GM12878 (cell line): Measurements from ENCODE around the gene ANO4. TPM values are rescaled to one million over a fixed set of nuclear protein-coding genes. Genes with fewer than 3 reads are reported as not detected.

Experiments used
- ATAC-seq: fragments of 200-7000 bp; cut with Tn5 transposase; 3 replicates; pipeline ENCODE4 v1.9.1; 2020; ENCODE audit warnings: mild to moderate bottlenecking, moderate library complexity
- BruUV-seq: library from RNA; stranded (reverse); fragments of 400-500 nt; replicated peaks from 2 replicates; lab custom pipeline; 2021; lab: Mats Ljungman, UMichigan
- CTCF ChIA-PET: fragments of 300-600 bp; sonication (Branson Sonifier 250); formaldehyde crosslinking; extraction: SDS; loops from one replicate; lab custom pipeline; 2021; ENCODE audit warnings: inconsistent platforms; lab: Yijun Ruan, JAX
- POLR2A ChIA-PET: fragments of 350-600 bp; formaldehyde crosslinking; extraction: SDS; loops from one replicate; lab custom pipeline; 2021; ENCODE audit warnings: inconsistent platforms; lab: Charles Lee
- RAD21 ChIA-PET: fragments of 300-600 bp; sonication (Branson Sonifier 250); formaldehyde crosslinking; loops from one replicate; lab custom pipeline; 2023; ENCODE audit warnings: antibody characterized with exemption; ENCODE audit not compliant: unreplicated experiment; lab: Charles Lee
- SMC1A ChIA-PET: fragments of 300-600 bp; sonication (Branson Sonifier 250); formaldehyde crosslinking; loops from one replicate; lab custom pipeline; 2023; ENCODE audit not compliant: unreplicated experiment, uncharacterized antibody; lab: Charles Lee
- DNase-seq: peaks from one replicate; pipeline ENCODE4 v3.0.0-alpha.2; 2011; ENCODE audit warnings: low read depth, low spot score
- FAIRE-seq: peaks from 3 replicates; lab custom pipeline; 2011; peaks lifted over from hg19 to GRCh38; lab: Jason Lieb, UNC
- H2AFZ ChIP-seq: 2 replicates; pipeline ENCODE4 v1.6.0; 2011; ENCODE audit warnings: low read depth, low read length, control low read depth; ENCODE audit not compliant: control insufficient read depth
- H3K27ac ChIP-seq: 2 replicates; pipeline ENCODE4 v1.5.1; 2011; ENCODE audit warnings: control low read depth; ENCODE audit not compliant: control insufficient read depth, insufficient read depth
- H3K27me3 ChIP-seq, 2 experiments: replicated peaks in 1 of 2; 2 replicates each; pipeline versions ENCODE4 v1.6.0 to v1.6.1; 2011; ENCODE audit warnings: low read length in 1 of 2; ENCODE audit not compliant: control insufficient read depth in 2 of 2, insufficient read depth in 2 of 2
- H3K36me3 ChIP-seq, 2 experiments: 2 replicates each; pipeline ENCODE4 v1.5.1; 2011; ENCODE audit warnings: low read length in 1 of 2; ENCODE audit not compliant: control insufficient read depth in 2 of 2, insufficient read depth in 2 of 2
- H3K4me1 ChIP-seq: 2 replicates; pipeline ENCODE4 v1.6.1; 2011; ENCODE audit warnings: mild to moderate bottlenecking, low read length, moderate library complexity, mixed read lengths; ENCODE audit not compliant: control insufficient read depth, insufficient read depth
- H3K4me2 ChIP-seq: 2 replicates; pipeline ENCODE4 v1.6.0; 2011; ENCODE audit warnings: control low read depth; ENCODE audit not compliant: control insufficient read depth, insufficient read depth
- H3K4me3 ChIP-seq: fragments of 200-600 bp; sonication (generic); 2 replicates; pipeline ENCODE4 v1.5.1; 2016
- H3K79me2 ChIP-seq: 2 replicates; pipeline ENCODE4 v1.6.0; 2011; ENCODE audit warnings: low read length; ENCODE audit not compliant: control insufficient read depth, insufficient read depth
- H3K9ac ChIP-seq: 2 replicates; pipeline ENCODE4 v1.8.0; 2011; ENCODE audit warnings: low read length, control low read depth, mixed read lengths; ENCODE audit not compliant: control insufficient read depth, insufficient read depth
- H3K9me3 ChIP-seq: replicated peaks from 3 replicates; pipeline ENCODE4 v1.5.1; 2011; ENCODE audit warnings: mild to moderate bottlenecking, low read length; ENCODE audit not compliant: control insufficient read depth, insufficient read depth
- H4K20me1 ChIP-seq: 2 replicates; pipeline ENCODE4 v1.6.0; 2011; ENCODE audit not compliant: control insufficient read depth, insufficient read depth
- CBX5 ChIP-seq: sonication (generic); IDR thresholded peaks from 2 replicates; pipeline ENCODE4 v1.6.1; 2016; ENCODE audit warnings: low read depth, moderate library complexity, mild to moderate bottlenecking, inconsistent platforms
- IKZF1 ChIP-seq: fragments of 450-650 bp; conservative IDR thresholded peaks from 2 replicates; pipeline ENCODE4 v1.6.1; 2017; ENCODE audit warnings: antibody characterized with exemption, mild to moderate bottlenecking
- NFYB ChIP-seq: IDR thresholded peaks from 2 replicates; pipeline ENCODE4 v1.6.1; 2011; ENCODE audit warnings: low read depth, mild to moderate bottlenecking, low read length, improper control_type of control experiment, moderate library complexity; ENCODE audit not compliant: insufficient read depth
- RUNX3 ChIP-seq: IDR thresholded peaks from 2 replicates; pipeline ENCODE4 v1.6.1; 2012; ENCODE audit warnings: low read length, inconsistent platforms
- SRF ChIP-seq, 2 experiments: IDR thresholded peaks; 2 replicates each; pipeline ENCODE4 v1.6.1; 2011; ENCODE audit warnings: low read depth in 2 of 2, low read length in 2 of 2, mild to moderate bottlenecking in 1 of 2, moderate library complexity in 1 of 2
- TCF3 ChIP-seq: IDR thresholded peaks from 2 replicates; pipeline ENCODE4 v1.6.1; 2012; ENCODE audit warnings: low read depth, mild to moderate bottlenecking, low read length, borderline replicate concordance; ENCODE audit not compliant: insufficient read depth
- TCF7 ChIP-seq: IDR thresholded peaks from 2 replicates; pipeline ENCODE4 v1.6.1; 2014; ENCODE audit warnings: antibody characterized with exemption, borderline replicate concordance
- ZNF622 ChIP-seq: fragments of 450-650 bp; IDR thresholded peaks from 2 replicates; pipeline ENCODE4 v1.6.1; 2017; ENCODE audit warnings: mild to moderate bottlenecking, inconsistent platforms
- whole genome bisulfite sequencing: methylation state at CpG from one replicate; pipeline ENCODE4 v1.1.6; 2016; ENCODE audit warnings: low lambda C conversion rate; ENCODE audit not compliant: insufficient replicate concordance, insufficient coverage; ENCODE audit errors: missing lambda C conversion rate; 5-methylcytosine and 5-hydroxymethylcytosine counted together
- in situ Hi-C: fragments of 300-500 bp; cut with MboI; formaldehyde crosslinking; loops from 9 replicates; pipeline ENCODE4 v1.14.3; 2018; ENCODE audit warnings: mixed read lengths
- intact Hi-C: fragments of 100-400 bp; cut with micrococcal nuclease; formaldehyde crosslinking; loops from one replicate; pipeline ENCODE4 v1.14.2; 2022; ENCODE audit not compliant: unreplicated experiment
- polyA plus RNA-seq, 11 experiments: library from polyadenylated mRNA; depleted of rRNA in 4 of 11; unstranded in 6 of 11; stranded (reverse) in 5 of 11; fragments of >200 nt; fragmentation: Nextera tagmentation in 4 of 11; fragmentation: Illumina TruSeq in 1 of 11; extraction: Ambion mirVana in 4 of 11; extraction: Trizol in 1 of 11; gene quantifications; 1 replicate in 1 of 11; 2 replicates in 10 of 11; pipeline versions ENCODE4 v1.2.1 to v1.2.3, GENCODE V29; 2011 to 2016; ENCODE audit warnings: inconsistent platforms in 2 of 11, missing spikeins in 2 of 11, low read depth in 1 of 11
- total RNA-seq, 4 experiments: library from RNA; depleted of rRNA in 3 of 4; stranded (reverse); fragments of >200 nt in 3 of 4; fragmentation: Illumina TruSeq in 1 of 4; extraction: Trizol in 1 of 4; gene quantifications; 2 replicates each; pipeline versions ENCODE4 v1.2.1 to v1.2.3, GENCODE V29; 2013 to 2021
- TF ChIP-seq, protein P1 (sequence below): fragments of 450-650 bp; IDR thresholded peaks from 2 replicates; pipeline ENCODE4 v1.6.1; 2017; ENCODE audit warnings: low read depth, mild to moderate bottlenecking, moderate library complexity
- TF ChIP-seq, protein P2 (sequence below): IDR thresholded peaks from 2 replicates; pipeline ENCODE4 v1.6.1; 2012; ENCODE audit warnings: low read depth, low read length, improper control_type of control experiment
- TF ChIP-seq, protein P3 (sequence below), 3 experiments: IDR thresholded peaks in 2 of 3; conservative IDR thresholded peaks in 1 of 3; 2 replicates each; pipeline ENCODE4 v1.5.1; 2011; ENCODE audit warnings: low read depth in 3 of 3, low read length in 3 of 3, mild to moderate bottlenecking in 3 of 3, control low read depth in 2 of 3, moderate library complexity in 2 of 3, inconsistent platforms in 1 of 3, mixed read lengths in 1 of 3; ENCODE audit not compliant: control insufficient read depth in 2 of 3, insufficient read depth in 1 of 3; ENCODE audit errors: extremely low read depth in 1 of 3
- TF ChIP-seq, protein P4 (sequence below): fragments of 450-650 bp; formaldehyde crosslinking; IDR thresholded peaks from 2 replicates; pipeline ENCODE4 v1.4.0; 2022; ENCODE audit warnings: mild to moderate bottlenecking, moderate library complexity

ANO4 gene
- total and polyA plus RNA-seq, 10 of the 15 experiments (the other 5 are each of a cell fraction or from before 2014, with no cell fraction given) = not detected

DNA sequence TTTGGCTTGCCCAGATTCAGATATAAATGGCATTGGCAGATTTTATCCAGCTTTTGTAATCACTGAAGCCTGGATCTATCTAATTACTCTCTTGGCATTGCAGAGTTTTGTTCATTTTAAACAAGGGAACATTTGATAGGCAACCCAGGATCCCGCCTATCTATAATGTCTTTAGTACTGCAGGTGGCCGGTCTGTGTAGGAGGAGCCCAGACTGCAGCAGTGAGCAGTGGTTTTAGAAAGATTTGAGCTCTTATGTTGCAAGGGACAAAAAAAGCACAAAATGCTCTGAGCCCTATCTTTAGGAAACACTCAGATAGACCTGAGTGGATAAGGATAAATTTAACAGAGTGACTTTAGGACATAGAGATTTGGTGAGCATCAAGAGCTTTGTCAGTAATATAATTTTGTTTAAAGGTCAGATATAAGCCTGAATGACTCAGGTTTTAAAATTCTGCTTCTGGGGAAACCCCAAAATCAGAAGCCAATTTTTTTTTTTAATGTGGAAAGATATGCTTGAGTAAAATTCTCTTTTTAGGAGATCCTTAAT, 250.0 kb downstream of the ANO4 start (continued):
- TF ChIP-seq, protein P1, sequence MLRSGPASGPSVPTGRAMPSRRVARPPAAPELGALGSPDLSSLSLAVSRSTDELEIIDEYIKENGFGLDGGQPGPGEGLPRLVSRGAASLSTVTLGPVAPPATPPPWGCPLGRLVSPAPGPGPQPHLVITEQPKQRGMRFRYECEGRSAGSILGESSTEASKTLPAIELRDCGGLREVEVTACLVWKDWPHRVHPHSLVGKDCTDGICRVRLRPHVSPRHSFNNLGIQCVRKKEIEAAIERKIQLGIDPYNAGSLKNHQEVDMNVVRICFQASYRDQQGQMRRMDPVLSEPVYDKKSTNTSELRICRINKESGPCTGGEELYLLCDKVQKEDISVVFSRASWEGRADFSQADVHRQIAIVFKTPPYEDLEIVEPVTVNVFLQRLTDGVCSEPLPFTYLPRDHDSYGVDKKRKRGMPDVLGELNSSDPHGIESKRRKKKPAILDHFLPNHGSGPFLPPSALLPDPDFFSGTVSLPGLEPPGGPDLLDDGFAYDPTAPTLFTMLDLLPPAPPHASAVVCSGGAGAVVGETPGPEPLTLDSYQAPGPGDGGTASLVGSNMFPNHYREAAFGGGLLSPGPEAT = no peak
- TF ChIP-seq, protein P2, sequence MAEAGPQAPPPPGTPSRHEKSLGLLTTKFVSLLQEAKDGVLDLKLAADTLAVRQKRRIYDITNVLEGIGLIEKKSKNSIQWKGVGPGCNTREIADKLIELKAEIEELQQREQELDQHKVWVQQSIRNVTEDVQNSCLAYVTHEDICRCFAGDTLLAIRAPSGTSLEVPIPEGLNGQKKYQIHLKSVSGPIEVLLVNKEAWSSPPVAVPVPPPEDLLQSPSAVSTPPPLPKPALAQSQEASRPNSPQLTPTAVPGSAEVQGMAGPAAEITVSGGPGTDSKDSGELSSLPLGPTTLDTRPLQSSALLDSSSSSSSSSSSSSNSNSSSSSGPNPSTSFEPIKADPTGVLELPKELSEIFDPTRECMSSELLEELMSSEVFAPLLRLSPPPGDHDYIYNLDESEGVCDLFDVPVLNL = no peak
- TF ChIP-seq, all 136 proteins: peak for 0

DNA sequence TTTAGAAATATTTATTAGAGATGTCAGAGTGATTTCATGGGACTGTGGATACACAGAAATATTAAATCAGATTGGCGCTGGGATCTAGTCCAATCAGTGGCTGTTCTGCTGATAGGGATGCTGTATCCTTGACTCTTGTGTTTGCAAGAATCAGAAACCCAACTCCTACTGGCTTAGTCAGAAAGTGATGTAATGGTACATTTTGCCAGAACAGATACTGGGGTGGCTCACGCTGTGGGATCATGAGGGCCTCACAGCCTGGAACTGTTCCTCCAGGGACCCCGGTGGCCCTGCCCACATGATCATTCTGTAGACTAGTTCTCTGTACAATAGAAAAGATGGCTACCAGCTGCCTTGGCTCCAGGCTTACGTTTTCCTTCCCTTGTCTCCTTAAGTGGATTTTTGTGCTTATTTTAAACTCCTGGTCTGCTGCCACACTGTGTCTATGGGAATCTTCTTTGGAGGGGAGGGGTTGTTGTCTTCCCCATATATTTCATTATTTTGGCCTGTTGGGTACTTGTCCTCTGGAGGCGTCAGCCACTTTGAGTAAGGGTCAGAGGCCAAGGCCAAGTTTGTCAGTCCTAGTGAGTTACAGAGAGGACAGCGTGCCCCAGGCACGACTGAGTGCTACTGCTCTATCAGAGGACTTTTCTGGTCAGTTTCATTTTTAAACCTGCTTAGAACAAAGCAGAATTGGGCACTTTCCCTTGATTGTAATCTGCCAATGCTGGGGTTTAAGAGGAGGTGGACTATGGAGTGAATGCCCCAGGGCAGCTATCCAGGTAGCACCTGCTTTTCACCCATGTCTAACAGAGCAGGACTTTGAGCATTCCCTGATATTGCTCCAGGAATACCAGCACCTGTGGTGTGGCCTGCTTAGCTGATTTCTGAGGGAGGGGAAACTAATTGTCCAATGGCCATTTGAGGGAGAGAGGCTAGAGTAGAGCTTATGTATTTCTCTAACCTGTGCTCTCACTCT, 251.2 kb downstream of the ANO4 start:
- BruUV-seq = no TSS peak
- no peak for TF ChIP-seq SRF (IDR thresholded peaks at IDR 0.05; ENCODE audit: low read depth in 2 of 2, low read length in 2 of 2)
- TF ChIP-seq, protein P3, sequence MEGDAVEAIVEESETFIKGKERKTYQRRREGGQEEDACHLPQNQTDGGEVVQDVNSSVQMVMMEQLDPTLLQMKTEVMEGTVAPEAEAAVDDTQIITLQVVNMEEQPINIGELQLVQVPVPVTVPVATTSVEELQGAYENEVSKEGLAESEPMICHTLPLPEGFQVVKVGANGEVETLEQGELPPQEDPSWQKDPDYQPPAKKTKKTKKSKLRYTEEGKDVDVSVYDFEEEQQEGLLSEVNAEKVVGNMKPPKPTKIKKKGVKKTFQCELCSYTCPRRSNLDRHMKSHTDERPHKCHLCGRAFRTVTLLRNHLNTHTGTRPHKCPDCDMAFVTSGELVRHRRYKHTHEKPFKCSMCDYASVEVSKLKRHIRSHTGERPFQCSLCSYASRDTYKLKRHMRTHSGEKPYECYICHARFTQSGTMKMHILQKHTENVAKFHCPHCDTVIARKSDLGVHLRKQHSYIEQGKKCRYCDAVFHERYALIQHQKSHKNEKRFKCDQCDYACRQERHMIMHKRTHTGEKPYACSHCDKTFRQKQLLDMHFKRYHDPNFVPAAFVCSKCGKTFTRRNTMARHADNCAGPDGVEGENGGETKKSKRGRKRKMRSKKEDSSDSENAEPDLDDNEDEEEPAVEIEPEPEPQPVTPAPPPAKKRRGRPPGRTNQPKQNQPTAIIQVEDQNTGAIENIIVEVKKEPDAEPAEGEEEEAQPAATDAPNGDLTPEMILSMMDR (IDR thresholded peaks at IDR 0.05 in 2 of 3, conservative IDR thresholded peaks at IDR 0.05 in 1 of 3; ENCODE audit: control insufficient read depth in 2 of 3, extremely low read depth in 1 of 3, insufficient read depth in 1 of 3, low read depth in 3 of 3, low read length in 3 of 3) = no peak
- TF ChIP-seq ZNF622 = no peak
- TF ChIP-seq TCF7 = no peak
- no peak for TF ChIP-seq CBX5
- TF ChIP-seq, protein P4, sequence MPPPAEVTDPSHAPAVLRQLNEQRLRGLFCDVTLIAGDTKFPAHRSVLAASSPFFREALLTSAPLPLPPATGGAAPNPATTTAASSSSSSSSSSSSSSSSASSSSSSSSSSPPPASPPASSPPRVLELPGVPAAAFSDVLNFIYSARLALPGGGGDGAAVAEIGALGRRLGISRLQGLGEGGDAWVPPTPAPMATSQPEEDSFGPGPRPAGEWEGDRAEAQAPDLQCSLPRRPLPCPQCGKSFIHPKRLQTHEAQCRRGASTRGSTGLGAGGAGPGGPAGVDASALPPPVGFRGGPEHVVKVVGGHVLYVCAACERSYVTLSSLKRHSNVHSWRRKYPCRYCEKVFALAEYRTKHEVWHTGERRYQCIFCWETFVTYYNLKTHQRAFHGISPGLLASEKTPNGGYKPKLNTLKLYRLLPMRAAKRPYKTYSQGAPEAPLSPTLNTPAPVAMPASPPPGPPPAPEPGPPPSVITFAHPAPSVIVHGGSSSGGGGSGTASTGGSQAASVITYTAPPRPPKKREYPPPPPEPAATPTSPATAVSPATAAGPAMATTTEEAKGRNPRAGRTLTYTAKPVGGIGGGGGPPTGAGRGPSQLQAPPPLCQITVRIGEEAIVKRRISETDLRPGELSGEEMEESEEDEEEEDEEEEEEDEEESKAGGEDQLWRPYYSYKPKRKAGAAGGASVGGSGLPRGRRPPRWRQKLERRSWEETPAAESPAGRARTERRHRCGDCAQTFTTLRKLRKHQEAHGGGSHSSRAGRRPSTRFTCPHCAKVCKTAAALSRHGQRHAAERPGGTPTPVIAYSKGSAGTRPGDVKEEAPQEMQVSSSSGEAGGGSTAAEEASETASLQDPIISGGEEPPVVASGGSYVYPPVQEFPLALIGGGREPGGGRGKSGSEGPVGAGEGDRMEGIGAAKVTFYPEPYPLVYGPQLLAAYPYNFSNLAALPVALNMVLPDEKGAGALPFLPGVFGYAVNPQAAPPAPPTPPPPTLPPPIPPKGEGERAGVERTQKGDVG = no peak
- no peak for TF ChIP-seq NFYB
- no peak for TF ChIP-seq TCF3
- TF ChIP-seq IKZF1 = no peak
- TF ChIP-seq RUNX3 = no peak

More for the DNA sequence above, 251.2 kb downstream of the ANO4 start:
- no peaks in the 10 kb centered on the region for H3K36me3 ChIP-seq
- POLR2A ChIA-PET = no interaction called here
- 13% methylated on average over 7 of the region's 7 CpGs for WGBS
- in situ Hi-C loops (no loop called here), intact Hi-C loops (no loop called here)
- SMC1A ChIA-PET = interaction anchor here (1.2 kb wide), 1 partner anchor 8 kb away, joined by 3 read pairs; no protein-coding TSS in a partner anchor
- H3K27ac ChIP-seq = no peak overlapping the region
- no peaks in the 10 kb centered on the region for H3K4me1 ChIP-seq
- RAD21 ChIA-PET = no interaction called here
- CTCF ChIA-PET = no interaction called here
- no peaks in the 10 kb centered on the region for H3K9me3 ChIP-seq
- no peak overlapping the region for H3K4me2 ChIP-seq
- ATAC-seq (no peak), DNase-seq (no peak), FAIRE-seq (no peak)
- no peak overlapping the region for H2AFZ ChIP-seq
- H3K4me3 ChIP-seq = no peak overlapping the region
- H3K27me3 ChIP-seq = no peaks in the 10 kb centered on the region
- no peaks in the 10 kb centered on the region for H4K20me1 ChIP-seq
- H3K79me2 ChIP-seq = no peaks in the 10 kb centered on the region
- H3K9ac ChIP-seq = no peak overlapping the region
